NCI-H345 treated with DMSO at 0.1 percent for 48 hours (cell line): Measurements from ENCODE around the gene ANTXR1.

Experiments
- DNase-seq: peaks from one replicate; lab custom pipeline; 2025; ENCODE audit not compliant: unreplicated experiment; lab: John Stamatoyannopoulos, UW

ANTXR1 gene

GRCh38 chr2:69177063-69177771 lies 164.2 kb downstream of the ANTXR1 start:
- DNase-seq, result no peak

GRCh38 chr2:69177785-69178636 lies 165.0 kb downstream of the ANTXR1 start:
- DNase-seq, result no peak

GRCh38 chr2:69178756-69179155 lies 165.8 kb downstream of the ANTXR1 start:
- DNase-seq, result no peak

GRCh38 chr2:69180227-69180626 lies 167.2 kb downstream of the ANTXR1 start:
- DNase-seq, result no peak

- DNase-seq, result no peak
Measured at GRCh38 chr2:69180974-69181373, 168.0 kb downstream of the ANTXR1 start.

- DNase-seq, result no peak
Measured at GRCh38 chr2:69181806-69182427, 168.9 kb downstream of the ANTXR1 start.

GRCh38 chr2:69183659-69184058 lies 170.7 kb downstream of the ANTXR1 start:
- DNase-seq, result no peak

- no peak for DNase-seq
Measured at GRCh38 chr2:69184224-69184623, 171.2 kb downstream of the ANTXR1 start.

GRCh38 chr2:69185807-69186206 lies 172.8 kb downstream of the ANTXR1 start:
- DNase-seq, result peak; percentile 23

- no peak for DNase-seq
Measured at GRCh38 chr2:69186614-69187013, 173.6 kb downstream of the ANTXR1 start.

GRCh38 chr2:69188182-69188900 lies 175.4 kb downstream of the ANTXR1 start:
- no peak for DNase-seq

GRCh38 chr2:69190743-69191404 lies 177.9 kb downstream of the ANTXR1 start:
- no peak for DNase-seq

- no peak for DNase-seq
Measured at GRCh38 chr2:69191634-69192033, 178.7 kb downstream of the ANTXR1 start.

- no peak for DNase-seq
Measured at GRCh38 chr2:69192176-69192945, 179.4 kb downstream of the ANTXR1 start.

- no peak for DNase-seq
Measured at GRCh38 chr2:69195706-69196105, 182.7 kb downstream of the ANTXR1 start.

- DNase-seq, result no peak
Measured at GRCh38 chr2:69196327-69197117, 183.5 kb downstream of the ANTXR1 start.

- DNase-seq, result no peak
Measured at GRCh38 chr2:69200107-69200520, 187.1 kb downstream of the ANTXR1 start.

- no peak for DNase-seq
Measured at GRCh38 chr2:69201259-69201658, 188.3 kb downstream of the ANTXR1 start.

GRCh38 chr2:69202327-69202726 lies 189.3 kb downstream of the ANTXR1 start:
- no peak for DNase-seq
